Liver (tissue), 9 donors: ENCODE data around the gene ADARB1. TPM values are rescaled to one million over a fixed set of nuclear protein-coding genes. Genes with fewer than 3 reads are reported as not detected.
A peak's percentile ranks its signal among the peaks of the same experiment; 100 is the strongest.

Experiments used
- DNase-seq: peaks from one replicate; pipeline ENCODE4 v3.0.0-alpha.2; 2017; ENCODE audit warnings: low spot score
- H3K27ac ChIP-seq, 2 donors: one replicate each; pipeline ENCODE4 v1.7.0; 2013; ENCODE audit warnings: inconsistent platforms in 2 of 2, low read length in 2 of 2, control low read depth in 1 of 2, low read depth in 1 of 2, mild to moderate bottlenecking in 1 of 2
- H3K27me3 ChIP-seq, 4 donors: one replicate each; pipeline versions ENCODE4 v1.6.1 to v1.7.0; 2013; ENCODE audit warnings: low read length in 3 of 4, inconsistent platforms in 1 of 4, mild to moderate bottlenecking in 1 of 4, moderate library complexity in 1 of 4; ENCODE audit not compliant: control insufficient read depth in 4 of 4, insufficient read depth in 4 of 4
- H3K36me3 ChIP-seq, 4 donors: one replicate each; pipeline versions ENCODE4 v1.6.1 to v1.7.0; 2013; ENCODE audit warnings: low read length in 3 of 4, mild to moderate bottlenecking in 3 of 4, low read depth in 1 of 4, moderate library complexity in 1 of 4; ENCODE audit not compliant: control insufficient read depth in 4 of 4, insufficient read depth in 3 of 4
- H3K4me1 ChIP-seq, 4 donors: one replicate each; pipeline versions ENCODE4 v1.6.1 to v1.7.0; 2013; ENCODE audit warnings: low read length in 3 of 4, mild to moderate bottlenecking in 3 of 4, moderate library complexity in 1 of 4; ENCODE audit not compliant: control insufficient read depth in 4 of 4, insufficient read depth in 4 of 4
- H3K4me3 ChIP-seq, 3 donors: one replicate each; pipeline versions ENCODE4 v1.6.1 to v1.7.0; 2013; ENCODE audit warnings: low read length in 3 of 3, control low read depth in 1 of 3, low read depth in 1 of 3, mild to moderate bottlenecking in 1 of 3
- H3K9ac ChIP-seq, 2 donors: one replicate each; pipeline ENCODE4 v1.7.0; 2013; ENCODE audit warnings: low read length in 2 of 2, mild to moderate bottlenecking in 2 of 2, moderate library complexity in 2 of 2, control low read depth in 1 of 2, low read depth in 1 of 2
- H3K9me3 ChIP-seq, 4 donors: one replicate each; pipeline versions ENCODE4 v1.6.1 to v1.7.0; 2013; ENCODE audit warnings: low read length in 3 of 4; ENCODE audit not compliant: control insufficient read depth in 4 of 4
- EGR1 ChIP-seq, 2 donors: IDR thresholded peaks; 2 replicates each; pipeline ENCODE4 v1.6.1; 2016 to 2018; ENCODE audit warnings: antibody characterized with exemption in 2 of 2, low read depth in 2 of 2
- FOXA1 ChIP-seq: IDR thresholded peaks from 2 replicates; pipeline ENCODE4 v1.6.1; 2016; ENCODE audit warnings: antibody characterized with exemption
- FOXA2 ChIP-seq: IDR thresholded peaks from 2 replicates; pipeline ENCODE4 v1.6.1; 2016; ENCODE audit warnings: antibody characterized with exemption
- GABPA ChIP-seq, 2 donors: IDR thresholded peaks in 1 of 2; conservative IDR thresholded peaks in 1 of 2; 2 replicates each; pipeline ENCODE4 v1.6.1; 2016; ENCODE audit warnings: antibody characterized with exemption in 2 of 2, mild to moderate bottlenecking in 1 of 2, moderate library complexity in 1 of 2
- HNF4A ChIP-seq, 2 donors: conservative IDR thresholded peaks; 2 replicates each; pipeline ENCODE4 v1.6.1; 2016; ENCODE audit warnings: antibody characterized with exemption in 2 of 2, mild to moderate bottlenecking in 2 of 2
- HNF4G ChIP-seq: IDR thresholded peaks from 2 replicates; pipeline ENCODE4 v1.6.1; 2016; ENCODE audit warnings: antibody characterized with exemption
- JUND ChIP-seq, 2 donors: IDR thresholded peaks; 2 replicates each; pipeline ENCODE4 v1.6.1; 2016; ENCODE audit warnings: antibody characterized with exemption in 2 of 2
- NR2F2 ChIP-seq: IDR thresholded peaks from 2 replicates; pipeline ENCODE4 v1.6.1; 2016; ENCODE audit warnings: antibody characterized with exemption
- RAD21 ChIP-seq, 2 donors: IDR thresholded peaks; 2 replicates each; pipeline ENCODE4 v1.6.1; 2016; ENCODE audit warnings: antibody characterized with exemption in 2 of 2, mild to moderate bottlenecking in 2 of 2
- RXRA ChIP-seq, 2 donors: IDR thresholded peaks; 2 replicates each; pipeline ENCODE4 v1.6.1; 2017 to 2018; ENCODE audit warnings: antibody characterized with exemption in 2 of 2, mild to moderate bottlenecking in 1 of 2
- SP1 ChIP-seq: IDR thresholded peaks from 2 replicates; pipeline ENCODE4 v1.6.1; 2018; ENCODE audit warnings: antibody characterized with exemption, mild to moderate bottlenecking
- TAF1 ChIP-seq: conservative IDR thresholded peaks from 2 replicates; pipeline ENCODE4 v1.6.1; 2016; ENCODE audit warnings: antibody characterized with exemption, mild to moderate bottlenecking
- YY1 ChIP-seq: IDR thresholded peaks from 2 replicates; pipeline ENCODE4 v1.6.1; 2016; ENCODE audit warnings: antibody characterized with exemption, mild to moderate bottlenecking
- WGBS: extraction: QIAGEN DNeasy Blood & Tissue Kit; methylation state at CpG from one replicate; pipeline ENCODE4 v1.1.7; 2013; 5-methylcytosine and 5-hydroxymethylcytosine counted together
- polyA plus RNA-seq, 2 donors: library from polyadenylated mRNA; stranded (reverse) in 1 of 2; unstranded in 1 of 2; fragments of 200-250 nt in 1 of 2; fragments of >200 nt in 1 of 2; fragmentation: Nextera tagmentation in 1 of 2; extraction: Ambion mirVana in 1 of 2; gene quantifications; one replicate each; pipeline versions ENCODE4 v1.2.1 to v1.2.3, GENCODE V29; 2013 to 2015
- total RNA-seq, 2 donors: library from RNA; depleted of rRNA; stranded (reverse); fragments of >200 nt; gene quantifications; one replicate each; pipeline ENCODE4 v1.2.3, GENCODE V29; 2014
- TF ChIP-seq, protein P1 (sequence below): IDR thresholded peaks from 2 replicates; pipeline ENCODE4 v1.6.1; 2016; ENCODE audit warnings: antibody characterized with exemption
- TF ChIP-seq, protein P2 (sequence below): IDR thresholded peaks from 2 replicates; pipeline ENCODE4 v1.6.1; 2016; ENCODE audit warnings: antibody characterized with exemption
- TF ChIP-seq, protein P3 (sequence below): IDR thresholded peaks from 2 replicates; pipeline ENCODE4 v1.6.1; 2016; ENCODE audit warnings: antibody characterized with exemption, mild to moderate bottlenecking
- donor health status: healthy.
- donor health status: healthy.
- donor health status: healthy.
- donor health status: healthy.
- donor health status: healthy.

ADARB1 gene
- total and polyA plus RNA-seq, 4 donors, result 1.6 to 7.8 (median 2.9) TPM

DNA sequence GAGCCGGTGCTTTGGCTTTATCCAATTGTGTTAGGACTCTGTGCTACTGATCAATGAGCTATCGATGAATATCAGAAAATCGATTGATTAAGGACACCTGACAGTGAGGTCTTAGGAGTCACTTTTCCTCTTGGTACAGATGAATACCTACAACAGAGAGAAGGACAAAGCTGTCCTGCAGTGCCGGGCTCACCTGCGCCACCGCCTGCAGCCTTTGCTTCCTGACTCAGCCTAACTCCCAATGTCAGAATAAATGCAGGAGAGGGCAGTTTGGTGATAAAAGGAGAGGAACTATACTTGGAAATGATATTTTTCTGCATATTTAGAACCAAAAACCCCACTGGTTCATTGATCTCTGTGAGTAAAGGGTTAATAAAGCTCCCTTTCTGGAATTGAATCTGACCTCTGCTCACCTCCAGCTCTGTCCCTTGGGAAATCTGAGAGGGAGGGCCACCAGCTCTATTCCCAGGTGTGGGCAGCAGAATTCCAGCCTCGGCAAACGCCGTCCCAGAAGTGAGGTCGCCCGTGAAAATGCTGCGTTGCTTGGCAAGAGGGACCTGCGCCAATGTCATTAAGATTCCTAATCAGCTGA lies 174.0 kb downstream of the ADARB1 start:
- Histone ChIP-seq H3K4me1 (peaks cover 0 to 11% (median 5%) of the 10 kb centered on the region in 4 donors), H3K27me3 (no peaks in the 10 kb centered on the region), H3K36me3 (no peaks in the 10 kb centered on the region), H3K4me3 (no peak overlapping the region), H3K27ac (no peak overlapping the region), H3K9ac (no peak overlapping the region), H3K9me3 (peaks cover 0 to 3% (median 0%) of the 10 kb centered on the region in 4 donors)
- TF ChIP-seq HNF4A (conservative IDR thresholded peaks at IDR 0.05) (no peak), FOXA1 (no peak), YY1 (no peak), HNF4G (no peak), TAF1 (no peak)
- TF ChIP-seq, protein P1, sequence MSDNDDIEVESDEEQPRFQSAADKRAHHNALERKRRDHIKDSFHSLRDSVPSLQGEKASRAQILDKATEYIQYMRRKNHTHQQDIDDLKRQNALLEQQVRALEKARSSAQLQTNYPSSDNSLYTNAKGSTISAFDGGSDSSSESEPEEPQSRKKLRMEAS, result no peak
- DNase-seq, result no peak
- 38% methylated on average over 13 of the region's 13 CpGs for WGBS

DNA sequence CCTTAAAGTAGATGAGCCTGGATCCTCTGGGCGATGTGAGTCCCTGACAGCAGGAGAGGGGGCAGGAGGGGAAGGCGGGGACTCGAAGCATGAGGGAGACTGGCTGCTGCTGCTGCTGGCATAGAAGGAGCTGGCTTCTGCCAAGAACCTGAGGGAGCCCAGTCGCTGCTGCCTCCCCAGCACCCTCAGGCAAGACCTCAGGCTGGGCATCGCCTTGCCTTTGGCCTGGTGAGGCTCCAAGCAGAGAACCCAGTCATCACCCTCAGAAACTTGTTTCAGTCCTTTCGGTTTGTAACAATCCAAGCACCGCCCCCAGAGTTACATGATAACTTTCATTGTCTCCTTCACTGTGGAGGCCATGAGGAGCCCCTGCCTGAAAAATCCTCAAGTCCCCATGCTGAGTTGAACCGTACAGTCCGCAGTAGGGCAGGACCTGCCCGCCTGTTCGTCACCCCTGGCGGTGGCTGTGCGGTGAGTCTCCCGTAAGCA lies 174.6 kb downstream of the ADARB1 start:
- peaks cover 0 to 11% (median 5%) of the 10 kb centered on the region in 4 donors for H3K4me1 ChIP-seq
- H3K9ac ChIP-seq, result no peak overlapping the region
- H3K4me3 ChIP-seq, result peak overlapping the region in 1 of 3 donors; percentile 5
- no peaks in the 10 kb centered on the region for H3K9me3 ChIP-seq
- H3K36me3 ChIP-seq, result no peaks in the 10 kb centered on the region
- peak; percentile 24 for DNase-seq
- H3K27me3 ChIP-seq, result no peaks in the 10 kb centered on the region
- H3K27ac ChIP-seq, result no peak overlapping the region
- TF ChIP-seq HNF4A (conservative IDR thresholded peaks at IDR 0.05) (no peak), RXRA (IDR thresholded peaks at IDR 0.05) (no peak), JUND (IDR thresholded peaks at IDR 0.05) (no peak), SP1 (no peak), FOXA2 (no peak), FOXA1 (no peak), EGR1 (IDR thresholded peaks at IDR 0.05; ENCODE audit: low read depth in 2 of 2) (no peak), NR2F2 (no peak), GABPA (IDR thresholded peaks at IDR 0.05 in 1 of 2, conservative IDR thresholded peaks at IDR 0.05 in 1 of 2) (no peak)
- TF ChIP-seq, protein P2, sequence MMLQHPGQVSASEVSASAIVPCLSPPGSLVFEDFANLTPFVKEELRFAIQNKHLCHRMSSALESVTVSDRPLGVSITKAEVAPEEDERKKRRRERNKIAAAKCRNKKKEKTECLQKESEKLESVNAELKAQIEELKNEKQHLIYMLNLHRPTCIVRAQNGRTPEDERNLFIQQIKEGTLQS, result no peak
- TF ChIP-seq, protein P1, result no peak
- 49% methylated on average over 14 of the region's 14 CpGs for WGBS

DNA sequence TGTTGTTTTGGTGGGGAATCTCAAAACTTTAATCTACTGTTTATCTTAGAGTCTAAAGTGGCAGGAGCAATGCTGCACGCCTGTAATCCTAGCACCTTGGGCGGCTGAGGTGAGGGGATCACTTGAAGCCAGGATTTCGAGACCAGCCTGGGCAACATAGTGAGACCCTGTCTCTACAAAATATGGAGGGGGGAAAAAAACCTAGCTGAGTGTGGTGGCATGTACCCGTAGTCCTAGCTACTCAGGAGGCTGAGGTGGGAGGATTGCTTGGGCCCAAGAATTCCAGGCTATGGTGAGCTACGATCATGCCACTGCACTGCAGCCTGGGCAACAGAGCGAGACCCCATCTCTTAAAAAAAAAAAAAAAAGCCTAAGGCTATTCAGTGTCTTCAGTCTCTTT lies 175.2 kb downstream of the ADARB1 start:
- no peak for DNase-seq
- Histone ChIP-seq H3K27me3 (no peaks in the 10 kb centered on the region), H3K27ac (no peak overlapping the region), H3K4me3 (no peak overlapping the region), H3K9me3 (no peaks in the 10 kb centered on the region), H3K9ac (no peak overlapping the region), H3K36me3 (no peaks in the 10 kb centered on the region), H3K4me1 (peaks cover 0 to 11% (median 5%) of the 10 kb centered on the region in 4 donors)
- TF ChIP-seq FOXA1, result no peak
- TF ChIP-seq, protein P3, sequence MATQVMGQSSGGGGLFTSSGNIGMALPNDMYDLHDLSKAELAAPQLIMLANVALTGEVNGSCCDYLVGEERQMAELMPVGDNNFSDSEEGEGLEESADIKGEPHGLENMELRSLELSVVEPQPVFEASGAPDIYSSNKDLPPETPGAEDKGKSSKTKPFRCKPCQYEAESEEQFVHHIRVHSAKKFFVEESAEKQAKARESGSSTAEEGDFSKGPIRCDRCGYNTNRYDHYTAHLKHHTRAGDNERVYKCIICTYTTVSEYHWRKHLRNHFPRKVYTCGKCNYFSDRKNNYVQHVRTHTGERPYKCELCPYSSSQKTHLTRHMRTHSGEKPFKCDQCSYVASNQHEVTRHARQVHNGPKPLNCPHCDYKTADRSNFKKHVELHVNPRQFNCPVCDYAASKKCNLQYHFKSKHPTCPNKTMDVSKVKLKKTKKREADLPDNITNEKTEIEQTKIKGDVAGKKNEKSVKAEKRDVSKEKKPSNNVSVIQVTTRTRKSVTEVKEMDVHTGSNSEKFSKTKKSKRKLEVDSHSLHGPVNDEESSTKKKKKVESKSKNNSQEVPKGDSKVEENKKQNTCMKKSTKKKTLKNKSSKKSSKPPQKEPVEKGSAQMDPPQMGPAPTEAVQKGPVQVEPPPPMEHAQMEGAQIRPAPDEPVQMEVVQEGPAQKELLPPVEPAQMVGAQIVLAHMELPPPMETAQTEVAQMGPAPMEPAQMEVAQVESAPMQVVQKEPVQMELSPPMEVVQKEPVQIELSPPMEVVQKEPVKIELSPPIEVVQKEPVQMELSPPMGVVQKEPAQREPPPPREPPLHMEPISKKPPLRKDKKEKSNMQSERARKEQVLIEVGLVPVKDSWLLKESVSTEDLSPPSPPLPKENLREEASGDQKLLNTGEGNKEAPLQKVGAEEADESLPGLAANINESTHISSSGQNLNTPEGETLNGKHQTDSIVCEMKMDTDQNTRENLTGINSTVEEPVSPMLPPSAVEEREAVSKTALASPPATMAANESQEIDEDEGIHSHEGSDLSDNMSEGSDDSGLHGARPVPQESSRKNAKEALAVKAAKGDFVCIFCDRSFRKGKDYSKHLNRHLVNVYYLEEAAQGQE, result no peak
- TF ChIP-seq TAF1, result no peak
- no peak for TF ChIP-seq SP1
- TF ChIP-seq RAD21 (IDR thresholded peaks at IDR 0.05), result no peak
- WGBS, result 98% methylated on average over 6 of the region's 6 CpGs
